Measurements from ENCODE around the gene ZIC1.

GRCh38 chr3:147426931-147427330 lies 17.8 kb downstream of the ZIC1 start:
- no peak for TF ChIP-seq EZH2 (optimal IDR thresholded peaks at IDR 0.05; ENCODE audit: low read depth, low read length)
- TF ChIP-seq, protein P1, sequence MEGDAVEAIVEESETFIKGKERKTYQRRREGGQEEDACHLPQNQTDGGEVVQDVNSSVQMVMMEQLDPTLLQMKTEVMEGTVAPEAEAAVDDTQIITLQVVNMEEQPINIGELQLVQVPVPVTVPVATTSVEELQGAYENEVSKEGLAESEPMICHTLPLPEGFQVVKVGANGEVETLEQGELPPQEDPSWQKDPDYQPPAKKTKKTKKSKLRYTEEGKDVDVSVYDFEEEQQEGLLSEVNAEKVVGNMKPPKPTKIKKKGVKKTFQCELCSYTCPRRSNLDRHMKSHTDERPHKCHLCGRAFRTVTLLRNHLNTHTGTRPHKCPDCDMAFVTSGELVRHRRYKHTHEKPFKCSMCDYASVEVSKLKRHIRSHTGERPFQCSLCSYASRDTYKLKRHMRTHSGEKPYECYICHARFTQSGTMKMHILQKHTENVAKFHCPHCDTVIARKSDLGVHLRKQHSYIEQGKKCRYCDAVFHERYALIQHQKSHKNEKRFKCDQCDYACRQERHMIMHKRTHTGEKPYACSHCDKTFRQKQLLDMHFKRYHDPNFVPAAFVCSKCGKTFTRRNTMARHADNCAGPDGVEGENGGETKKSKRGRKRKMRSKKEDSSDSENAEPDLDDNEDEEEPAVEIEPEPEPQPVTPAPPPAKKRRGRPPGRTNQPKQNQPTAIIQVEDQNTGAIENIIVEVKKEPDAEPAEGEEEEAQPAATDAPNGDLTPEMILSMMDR (IDR thresholded peaks at IDR 0.05; ENCODE audit: low read length) = no peak
- TF ChIP-seq EZH2phosphoT487 (IDR thresholded peaks at IDR 0.05; ENCODE audit: low read length) = no peak

All from MM.1S (cell line).